ENCODE results near the gene RBX1. TPM values are rescaled to one million over a fixed set of nuclear protein-coding genes. Genes with fewer than 3 reads are reported as not detected.
A peak's percentile ranks its signal among the peaks of the same experiment; 100 is the strongest.
"Not testable (repeated sequence)": the region's sequence is repeated elsewhere in the genome, so short reads cannot be mapped to it uniquely, and the experiment has no call there.

The RBX1 gene
- 10 to 100 TPM; 52.5 to 79.8 (median 61.6) TPM for total RNA-seq

DNA sequence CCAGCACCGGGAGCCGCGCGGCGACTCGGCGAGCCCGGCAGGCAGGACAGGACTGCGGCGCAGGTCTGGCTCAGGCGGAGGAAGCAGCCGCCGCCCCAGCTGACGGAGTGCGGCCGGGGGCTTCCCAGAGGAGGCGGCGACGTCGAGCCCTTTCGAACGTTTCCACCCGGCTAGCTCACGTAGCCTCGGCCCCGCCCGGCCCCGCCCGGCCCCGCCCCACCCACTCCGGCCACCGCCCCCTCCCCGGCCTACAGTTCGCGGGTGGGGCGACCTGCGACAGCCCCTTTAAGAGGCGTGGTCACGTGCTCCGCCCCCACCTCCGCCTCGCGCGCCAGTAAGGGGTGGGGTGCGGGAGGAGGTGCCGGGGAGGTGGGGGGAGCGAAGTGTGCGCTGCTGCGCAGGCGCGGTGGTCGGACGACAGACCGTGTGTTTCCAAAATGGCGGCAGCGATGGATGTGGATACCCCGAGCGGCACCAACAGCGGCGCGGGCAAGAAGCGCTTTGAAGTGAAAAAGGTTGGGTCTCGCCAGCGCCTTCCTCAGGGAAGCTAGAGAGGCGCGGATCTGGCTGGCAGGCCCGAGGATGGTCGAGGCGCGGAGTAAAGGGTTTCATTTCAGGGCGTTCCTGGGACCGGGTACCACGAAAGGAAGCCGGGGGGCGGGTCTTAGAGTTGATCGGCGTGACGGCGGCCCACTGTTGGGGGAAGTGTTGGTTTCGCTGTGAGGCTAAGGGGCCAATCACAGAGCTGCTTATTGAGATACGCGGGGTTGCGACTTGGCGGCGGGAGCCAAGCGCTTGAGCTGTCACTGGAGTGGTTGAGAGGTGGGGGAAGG is at the start of gene RBX1:
Gene RBX1, plus strand, starts transcription at position 417 of the 833 bp plus-strand sequence. Its CDS starts 21 bp downstream, at position 438.
- DNase-seq, result peak; percentile 99
- H3K4me1 ChIP-seq, result peaks cover 6 to 11% of the 10 kb centered on the region in 2 donors

DNA sequence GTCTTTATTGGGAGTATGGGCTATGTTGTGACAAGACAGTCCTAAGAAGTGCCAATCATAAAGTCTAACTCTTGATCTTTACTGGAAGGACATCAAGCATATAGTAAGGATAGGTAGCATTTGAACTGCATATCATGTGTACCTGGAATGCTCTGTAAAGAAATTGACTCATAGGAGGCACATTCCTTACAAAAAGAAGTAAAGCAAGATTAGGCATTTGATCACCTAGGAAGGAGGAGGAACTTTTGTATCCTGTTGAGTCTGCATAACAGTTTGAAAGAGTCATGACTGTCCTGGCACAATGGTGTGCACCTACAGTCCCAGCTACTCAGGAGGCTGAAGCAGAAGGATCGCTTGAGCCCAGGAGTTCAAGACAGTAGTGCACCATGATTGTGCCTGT is 47.1 kb upstream of the RBX1 start:
- Histone ChIP-seq H3K27ac (no peak overlapping the region), H3K9me3 (no peaks in the 10 kb centered on the region), H3K4me3 (replicated peaks in 1 of 3) (no peak overlapping the region), H3K36me3 (peaks cover 0 to 10% of the 10 kb centered on the region in 2 donors), H3K4me1 (no peaks in the 10 kb centered on the region), H3K27me3 (no peaks in the 10 kb centered on the region)
- no peak for DNase-seq
- no peak for TF ChIP-seq POLR2A (IDR thresholded peaks at IDR 0.05)
- intact Hi-C loops (cut with DNase I), result no loop called here
- WGBS, 2 donors, result 94 to 100% methylated on average over 1 of the region's 1 CpG

More for the DNA sequence above, at the start of gene RBX1:
- 1 to 2% methylated on average over 47 to 49 of the region's 86 CpGs for WGBS, 2 donors
- Histone ChIP-seq H3K4me3 (replicated peaks in 1 of 3) (peak within 1 kb of the TSS; percentile 65 to 91 (median 86)), H3K27me3 (no peaks in the 10 kb centered on the region), H3K9me3 (no peaks in the 10 kb centered on the region), H3K36me3 (peaks cover 0 to 7% of the 10 kb centered on the region in 2 donors), H3K27ac (peak within 1 kb of the TSS; percentile 86 to 92 (median 91))
- TF ChIP-seq POLR2A (IDR thresholded peaks at IDR 0.05), result peak in 1 of 2 donors; percentile 63
- TF ChIP-seq, protein P1, sequence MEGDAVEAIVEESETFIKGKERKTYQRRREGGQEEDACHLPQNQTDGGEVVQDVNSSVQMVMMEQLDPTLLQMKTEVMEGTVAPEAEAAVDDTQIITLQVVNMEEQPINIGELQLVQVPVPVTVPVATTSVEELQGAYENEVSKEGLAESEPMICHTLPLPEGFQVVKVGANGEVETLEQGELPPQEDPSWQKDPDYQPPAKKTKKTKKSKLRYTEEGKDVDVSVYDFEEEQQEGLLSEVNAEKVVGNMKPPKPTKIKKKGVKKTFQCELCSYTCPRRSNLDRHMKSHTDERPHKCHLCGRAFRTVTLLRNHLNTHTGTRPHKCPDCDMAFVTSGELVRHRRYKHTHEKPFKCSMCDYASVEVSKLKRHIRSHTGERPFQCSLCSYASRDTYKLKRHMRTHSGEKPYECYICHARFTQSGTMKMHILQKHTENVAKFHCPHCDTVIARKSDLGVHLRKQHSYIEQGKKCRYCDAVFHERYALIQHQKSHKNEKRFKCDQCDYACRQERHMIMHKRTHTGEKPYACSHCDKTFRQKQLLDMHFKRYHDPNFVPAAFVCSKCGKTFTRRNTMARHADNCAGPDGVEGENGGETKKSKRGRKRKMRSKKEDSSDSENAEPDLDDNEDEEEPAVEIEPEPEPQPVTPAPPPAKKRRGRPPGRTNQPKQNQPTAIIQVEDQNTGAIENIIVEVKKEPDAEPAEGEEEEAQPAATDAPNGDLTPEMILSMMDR (IDR thresholded peaks at IDR 0.05), result no peak
- intact Hi-C loops (cut with DNase I), result loop anchor here (2.0 to 5.0 kb wide), 2 partner anchors 71 to 142 kb away; partner anchors contain the start of gene EP300

DNA sequence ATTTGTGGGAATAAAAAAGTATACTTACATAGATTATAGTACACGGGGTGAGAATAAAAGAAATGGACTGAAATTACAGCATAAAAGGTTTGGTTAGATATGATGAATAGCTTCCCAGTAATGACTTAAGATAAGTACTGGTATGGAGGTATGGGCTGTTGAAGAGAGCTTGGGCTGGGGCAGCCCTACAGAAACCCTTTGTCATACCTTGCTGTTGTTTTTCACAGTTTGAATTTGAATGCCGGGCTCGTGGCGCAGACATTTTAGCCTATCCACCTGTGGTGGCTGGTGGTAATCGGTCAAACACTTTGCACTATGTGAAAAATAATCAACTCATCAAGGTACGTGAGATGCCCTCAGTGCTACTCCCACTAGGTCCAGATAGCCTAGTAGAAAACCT is 42.3 kb upstream of the RBX1 start:
- TF ChIP-seq, protein P1 (IDR thresholded peaks at IDR 0.05), result no peak
- TF ChIP-seq POLR2A (IDR thresholded peaks at IDR 0.05), result no peak
- no peaks in the 10 kb centered on the region for H3K9me3 ChIP-seq
- WGBS, 2 donors, result 96% methylated on average over 6 of the region's 6 CpGs

DNA sequence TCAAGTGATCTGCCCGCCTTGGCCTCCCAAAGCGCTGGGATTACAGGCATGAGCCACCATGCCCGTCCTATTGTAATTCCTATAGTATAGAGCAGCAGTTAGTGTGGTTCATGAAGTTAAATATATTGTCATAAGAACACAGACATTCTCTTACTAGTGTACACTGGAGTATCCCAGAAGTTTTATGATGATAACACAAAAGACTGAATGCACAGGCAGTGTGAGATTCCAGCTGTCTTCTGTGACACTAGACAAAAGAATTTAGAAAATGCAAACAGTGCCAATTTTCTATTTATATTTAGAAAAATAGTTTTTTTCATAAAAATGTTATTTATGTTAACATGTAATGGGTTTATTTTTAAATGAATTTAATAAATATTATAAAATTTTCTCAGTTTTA is 39.4 kb upstream of the RBX1 start:
- no peak for TF ChIP-seq POLR2A (IDR thresholded peaks at IDR 0.05)
- TF ChIP-seq, protein P1 (IDR thresholded peaks at IDR 0.05), result no peak
- H3K4me1 ChIP-seq, result no peaks in the 10 kb centered on the region
- H3K27me3 ChIP-seq, result no peaks in the 10 kb centered on the region
- no peak for DNase-seq
- WGBS, 2 donors, result 91 to 100% methylated on average over 3 of the region's 3 CpGs
- no peak overlapping the region for H3K27ac ChIP-seq
- intact Hi-C loops (cut with DNase I), result no loop called here
- H3K9me3 ChIP-seq, result no peaks in the 10 kb centered on the region
- H3K4me3 ChIP-seq (replicated peaks in 1 of 3), result no peak overlapping the region
- H3K36me3 ChIP-seq, result peaks cover 0 to 32% of the 10 kb centered on the region in 2 donors

More for the DNA sequence above, 42.3 kb upstream of the RBX1 start:
- no peak for DNase-seq
- Histone ChIP-seq H3K27me3 (no peaks in the 10 kb centered on the region), H3K36me3 (peaks cover 10 to 20% of the 10 kb centered on the region in 2 donors), H3K4me1 (no peaks in the 10 kb centered on the region), H3K27ac (no peak overlapping the region), H3K4me3 (replicated peaks in 1 of 3) (no peak overlapping the region)
- intact Hi-C loops (cut with DNase I), result no loop called here

DNA sequence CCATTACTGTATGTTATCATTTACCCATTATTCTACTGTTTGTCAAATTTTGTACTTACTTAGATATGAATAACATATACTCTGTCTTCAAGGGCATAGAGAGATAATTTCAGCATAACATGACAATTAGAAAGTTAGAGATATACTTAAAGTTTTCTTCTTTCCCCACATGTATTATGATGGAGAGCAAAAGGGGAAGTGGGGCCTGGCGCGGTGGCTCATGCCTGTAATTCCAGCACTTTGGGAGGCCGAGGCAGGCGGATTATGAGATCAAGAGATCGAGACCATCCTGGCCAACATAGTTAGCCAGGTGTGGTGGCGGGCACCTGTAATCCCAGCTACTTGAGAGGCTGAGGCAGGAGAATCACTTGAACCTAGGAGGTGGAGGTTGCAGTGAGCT is 38.2 kb upstream of the RBX1 start:
- H3K4me3 ChIP-seq (replicated peaks in 1 of 3); H3K9me3 ChIP-seq; intact Hi-C loops (cut with DNase I); H3K4me1 ChIP-seq; DNase-seq; H3K27ac ChIP-seq; H3K27me3 ChIP-seq: not testable (repeated sequence)
- WGBS, 2 donors, result 96 to 98% methylated on average over 6 of the region's 6 CpGs
- H3K36me3 ChIP-seq, result peaks cover 0 to 35% of the 10 kb centered on the region in 2 donors

DNA sequence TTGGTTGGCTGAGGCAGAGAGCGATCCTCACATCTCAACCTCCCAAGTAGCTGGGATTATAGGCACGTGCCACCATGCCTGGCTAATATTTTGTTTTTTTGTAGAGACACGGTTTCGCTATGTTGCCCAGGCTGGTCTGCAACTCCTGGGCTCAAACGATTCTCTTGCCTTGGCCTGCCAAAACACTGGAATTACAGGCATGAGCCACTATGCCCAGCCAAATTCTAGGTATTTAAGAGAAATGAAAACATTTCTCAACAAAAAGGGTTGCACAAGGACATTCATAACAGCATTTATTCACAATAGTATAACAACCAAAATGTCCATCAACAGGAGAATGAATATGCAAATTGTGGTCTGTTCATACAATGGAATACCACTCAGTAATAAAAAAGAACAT is 31.7 kb upstream of the RBX1 start:
- DNase-seq, result no peak
- Histone ChIP-seq H3K9me3 (no peaks in the 10 kb centered on the region), H3K27ac (no peak overlapping the region), H3K27me3 (no peaks in the 10 kb centered on the region), H3K36me3 (peaks cover 3 to 27% of the 10 kb centered on the region in 2 donors), H3K4me3 (replicated peaks in 1 of 3) (no peak overlapping the region), H3K4me1 (no peaks in the 10 kb centered on the region)
- WGBS, 2 donors, result 77 to 86% methylated on average over 5 of the region's 5 CpGs
- intact Hi-C loops (cut with DNase I), result no loop called here
- TF ChIP-seq, protein P1 (IDR thresholded peaks at IDR 0.05), result no peak
- TF ChIP-seq POLR2A (IDR thresholded peaks at IDR 0.05), result no peak
